ENCODE measurements around the gene IFI35. TPM values are rescaled to one million over a fixed set of nuclear protein-coding genes. Genes with fewer than 3 reads are reported as not detected.
"Not testable (repeated sequence)": the region's sequence is repeated elsewhere in the genome, so short reads cannot be mapped to it uniquely, and the experiment has no call there.

IFI35 gene
- total RNA-seq, 1 donor from 2014 or later: 45.2 TPM

GRCh38 chr17:42975265-42975664, 31.3 kb upstream of the IFI35 start:
- H3K27ac ChIP-seq: no peak overlapping the region
- H3K36me3 ChIP-seq: no peaks in the 10 kb centered on the region
- no peaks in the 10 kb centered on the region for H3K9me3 ChIP-seq
- H3K4me3 ChIP-seq: no peak overlapping the region
- H3K4me1 ChIP-seq: peaks cover 0 to 4% of the 10 kb centered on the region in 2 donors
- intact Hi-C loops (cut with DNase I): no loop called here
- TF ChIP-seq, protein P1, sequence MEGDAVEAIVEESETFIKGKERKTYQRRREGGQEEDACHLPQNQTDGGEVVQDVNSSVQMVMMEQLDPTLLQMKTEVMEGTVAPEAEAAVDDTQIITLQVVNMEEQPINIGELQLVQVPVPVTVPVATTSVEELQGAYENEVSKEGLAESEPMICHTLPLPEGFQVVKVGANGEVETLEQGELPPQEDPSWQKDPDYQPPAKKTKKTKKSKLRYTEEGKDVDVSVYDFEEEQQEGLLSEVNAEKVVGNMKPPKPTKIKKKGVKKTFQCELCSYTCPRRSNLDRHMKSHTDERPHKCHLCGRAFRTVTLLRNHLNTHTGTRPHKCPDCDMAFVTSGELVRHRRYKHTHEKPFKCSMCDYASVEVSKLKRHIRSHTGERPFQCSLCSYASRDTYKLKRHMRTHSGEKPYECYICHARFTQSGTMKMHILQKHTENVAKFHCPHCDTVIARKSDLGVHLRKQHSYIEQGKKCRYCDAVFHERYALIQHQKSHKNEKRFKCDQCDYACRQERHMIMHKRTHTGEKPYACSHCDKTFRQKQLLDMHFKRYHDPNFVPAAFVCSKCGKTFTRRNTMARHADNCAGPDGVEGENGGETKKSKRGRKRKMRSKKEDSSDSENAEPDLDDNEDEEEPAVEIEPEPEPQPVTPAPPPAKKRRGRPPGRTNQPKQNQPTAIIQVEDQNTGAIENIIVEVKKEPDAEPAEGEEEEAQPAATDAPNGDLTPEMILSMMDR (IDR thresholded peaks at IDR 0.05): no peak
- H3K27me3 ChIP-seq: no peaks in the 10 kb centered on the region
- no peak for DNase-seq (ENCODE audit: low spot score in 2 of 2)

- H3K27me3 ChIP-seq; H3K4me3 ChIP-seq; H3K27ac ChIP-seq; H3K9me3 ChIP-seq; H3K4me1 ChIP-seq; DNase-seq (ENCODE audit: low spot score in 2 of 2); intact Hi-C loops (cut with DNase I); H3K36me3 ChIP-seq: not testable (repeated sequence)
Observed at GRCh38 chr17:42975701-42976100, 30.9 kb upstream of the IFI35 start.

DNA sequence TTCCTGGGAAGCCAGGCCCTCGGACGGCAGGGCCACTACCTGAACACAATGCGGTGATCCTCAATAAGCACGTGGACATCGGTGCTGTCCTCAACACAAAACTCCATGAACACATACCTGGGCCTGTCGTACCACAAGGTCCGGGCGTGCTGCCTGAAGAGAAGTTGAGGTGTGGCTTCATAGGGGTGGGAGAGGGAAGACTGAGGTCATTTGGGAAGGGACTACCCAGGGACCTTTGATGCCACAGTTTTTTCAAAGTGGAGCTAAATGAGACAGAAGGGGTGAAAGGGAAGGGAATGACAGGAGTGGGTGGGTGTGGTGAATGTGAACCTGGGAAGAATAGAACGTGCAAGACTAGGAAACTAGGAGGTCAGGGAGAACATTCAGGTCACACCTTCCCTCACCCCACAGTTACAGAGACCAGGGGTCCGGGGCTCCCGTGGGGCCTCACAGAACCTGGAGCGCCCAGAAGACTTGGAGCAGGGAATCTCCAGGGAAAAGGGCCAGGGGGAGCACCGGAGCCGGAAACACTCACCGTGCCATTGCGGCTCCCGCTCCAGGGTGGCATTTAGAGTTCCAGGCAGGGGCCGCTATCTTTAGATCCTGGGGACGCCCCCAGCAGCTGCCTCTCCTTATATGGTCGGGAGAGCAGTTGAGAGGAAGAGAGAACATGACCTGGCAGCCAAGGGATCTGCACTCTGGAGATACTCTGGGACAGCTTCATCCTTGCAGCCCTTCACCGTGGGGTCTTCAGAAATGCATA, 26.9 kb upstream of the IFI35 start, which contains the start of gene PTGES3L:
Gene PTGES3L (minus strand): TSS at position 570 of the 763 bp plus-strand sequence. CDS start 27 bp downstream, at position 543.
- no peaks in the 10 kb centered on the region for H3K36me3 ChIP-seq
- TF ChIP-seq, protein P1 (IDR thresholded peaks at IDR 0.05): no peak
- H3K4me3 ChIP-seq: peak within 1 kb of the TSS; percentile 96 to 98
- peaks cover 0 to 9% of the 10 kb centered on the region in 2 donors for H3K4me1 ChIP-seq
- H3K27ac ChIP-seq: peak within 1 kb of the TSS; percentile 57 to 63
- DNase-seq (ENCODE audit: low spot score in 2 of 2): peak in 1 of 2 donors; percentile 83
- no peaks in the 10 kb centered on the region for H3K9me3 ChIP-seq
- no peaks in the 10 kb centered on the region for H3K27me3 ChIP-seq
- intact Hi-C loops (cut with DNase I): loop anchor here (1.0 kb wide), 1 partner anchor 19 kb away; the partner anchor contains the start of gene RPL27

GRCh38 chr17:42980274-42980765, 26.3 kb upstream of the IFI35 start, which contains the start of gene RUNDC1:
Gene RUNDC1 (plus strand): TSS chr17:42980565. CDS start chr17:42980577, 12 bp downstream.
- H3K36me3 ChIP-seq: peaks cover 4 to 5% of the 10 kb centered on the region in 2 donors
- peaks cover 0 to 9% of the 10 kb centered on the region in 2 donors for H3K4me1 ChIP-seq
- H3K9me3 ChIP-seq: no peaks in the 10 kb centered on the region
- H3K27ac ChIP-seq: peak within 1 kb of the TSS; percentile 57 to 63
- no peaks in the 10 kb centered on the region for H3K27me3 ChIP-seq
- intact Hi-C loops (cut with DNase I): loop anchor here (1.0 kb wide), 1 partner anchor 18 kb away; the partner anchor contains the start of gene RPL27
- peak within 1 kb of the TSS; percentile 96 to 98 for H3K4me3 ChIP-seq
- TF ChIP-seq, protein P1 (IDR thresholded peaks at IDR 0.05): no peak
- peak; percentile 65 to 96 for DNase-seq (ENCODE audit: low spot score in 2 of 2)

DNA sequence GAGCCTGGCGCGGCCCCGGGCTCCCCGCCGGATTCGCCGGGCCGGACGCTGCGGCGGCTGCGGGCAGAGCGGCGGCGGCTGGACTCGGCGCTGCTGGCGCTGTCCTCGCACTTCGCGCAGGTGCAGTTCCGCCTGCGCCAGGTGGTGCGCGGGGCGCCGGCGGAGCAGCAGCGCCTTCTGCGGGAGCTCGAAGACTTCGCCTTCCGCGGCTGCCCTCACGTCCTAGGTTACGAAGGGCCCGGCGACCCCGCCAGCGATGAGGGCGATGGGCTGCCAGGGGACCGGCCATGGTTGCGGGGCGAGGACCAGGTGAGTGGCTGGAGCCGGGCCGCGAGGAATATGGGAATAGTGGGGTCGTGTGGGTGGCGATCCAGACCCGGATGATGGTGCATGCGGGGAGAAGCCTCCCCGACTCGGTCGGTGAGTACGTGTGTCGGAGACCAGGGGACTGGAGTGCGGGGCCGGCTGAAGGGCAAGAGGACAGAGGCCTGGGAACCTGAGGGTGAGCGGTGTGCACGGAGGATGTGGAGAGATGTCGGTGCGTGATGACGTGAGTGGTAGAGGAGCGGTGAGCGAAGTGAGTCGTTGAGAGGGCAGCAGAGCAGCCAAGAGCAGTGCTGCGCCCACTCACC, 25.7 kb upstream of the IFI35 start:
- Histone ChIP-seq H3K4me1 (peaks cover 0 to 9% of the 10 kb centered on the region in 2 donors), H3K27ac (peak overlapping the region; percentile 57 to 63), H3K4me3 (peak overlapping the region; percentile 96 to 98), H3K9me3 (no peaks in the 10 kb centered on the region), H3K36me3 (peaks cover 6 to 8% of the 10 kb centered on the region in 2 donors), H3K27me3 (no peaks in the 10 kb centered on the region)
- DNase-seq (ENCODE audit: low spot score in 2 of 2): no peak
- TF ChIP-seq, protein P1 (IDR thresholded peaks at IDR 0.05): peak in 1 of 3 experiments; percentile 23
- intact Hi-C loops (cut with DNase I): loop anchor here (1.0 kb wide), 1 partner anchor 17 kb away; the partner anchor contains the start of gene RPL27

Data from ascending aorta (tissue), 2 donors.